Smooth muscle cell (in vitro differentiated cells): Measurements from ENCODE around the gene TELO2. TPM values are rescaled to one million over a fixed set of nuclear protein-coding genes. Genes with fewer than 3 reads are reported as not detected.

ENCODE experiments used
- DNase-seq: peaks from one replicate; lab custom pipeline; 2025; ENCODE audit not compliant: unreplicated experiment; lab: John Stamatoyannopoulos, UW
- H2AFZ ChIP-seq: fragments of 200-600 bp; sonication (generic); 2 replicates; pipeline ENCODE4 v1.6.0; 2016; ENCODE audit warnings: antibody characterized with exemption, low read depth, mild to moderate bottlenecking
- H3F3A ChIP-seq: fragments of 200-600 bp; sonication (generic); 2 replicates; pipeline ENCODE4 v1.6.0; 2017; ENCODE audit warnings: antibody characterized with exemption, low read depth
- H3K27ac ChIP-seq: fragments of 200-600 bp; sonication (generic); 2 replicates; pipeline ENCODE4 v1.5.1; 2016; ENCODE audit warnings: low read depth, mild to moderate bottlenecking
- H3K27me3 ChIP-seq: fragments of 200-600 bp; sonication (generic); 2 replicates; pipeline ENCODE4 v1.6.1; 2016; ENCODE audit warnings: low read depth, mild to moderate bottlenecking
- H3K36me3 ChIP-seq: fragments of 200-600 bp; sonication (generic); 2 replicates; pipeline ENCODE4 v1.5.1; 2016; ENCODE audit warnings: low read depth
- H3K4me1 ChIP-seq: fragments of 200-600 bp; sonication (generic); 2 replicates; pipeline ENCODE4 v1.5.1; 2016; ENCODE audit warnings: low read depth
- H3K4me2 ChIP-seq: fragments of 200-600 bp; sonication (generic); 2 replicates; pipeline ENCODE4 v1.6.0; 2016; ENCODE audit warnings: mild to moderate bottlenecking
- H3K4me3 ChIP-seq: fragments of 200-600 bp; sonication (generic); 2 replicates; pipeline ENCODE4 v1.5.1; 2016; ENCODE audit warnings: mild to moderate bottlenecking
- H3K79me2 ChIP-seq: fragments of 200-600 bp; sonication (generic); 2 replicates; pipeline ENCODE4 v1.6.0; 2016; ENCODE audit warnings: low read depth, mild to moderate bottlenecking
- H3K9ac ChIP-seq: fragments of 200-600 bp; sonication (generic); 2 replicates; pipeline ENCODE4 v1.6.0; 2016; ENCODE audit warnings: low read depth
- H3K9me3 ChIP-seq: fragments of 200-600 bp; sonication (generic); replicated peaks from 2 replicates; pipeline ENCODE4 v1.5.1; 2016; ENCODE audit warnings: low read depth
- H4K20me1 ChIP-seq: fragments of 200-600 bp; sonication (generic); 2 replicates; pipeline ENCODE4 v1.6.0; 2016; ENCODE audit warnings: low read depth
- WGBS: methylation state at CpG from one replicate; pipeline ENCODE4 v1.1.7; 2016; ENCODE audit warnings: low lambda C conversion rate; 5-methylcytosine and 5-hydroxymethylcytosine counted together
- polyA plus RNA-seq: library from polyadenylated mRNA; unstranded; fragments of >200 nt; fragmentation: Nextera tagmentation; extraction: Ambion mirVana; gene quantifications from 2 replicates; pipeline ENCODE4 v1.2.1, GENCODE V29; 2016
- total RNA-seq: library from RNA; depleted of rRNA; stranded (reverse); fragments of >200 nt; gene quantifications from 2 replicates; pipeline ENCODE4 v1.2.3, GENCODE V29; 2014
- TF ChIP-seq, protein P1 (sequence below): fragments of 200-600 bp; sonication (generic); IDR thresholded peaks from 2 replicates; pipeline ENCODE4 v1.5.1; 2017; ENCODE audit warnings: borderline replicate concordance, mild to moderate bottlenecking, antibody characterized with exemption; ENCODE audit not compliant: insufficient read depth, poor library complexity, severe bottlenecking

The TELO2 gene
- total and polyA plus RNA-seq, 2 experiments from 2014 or later: 6.5 to 22.9 TPM

DNA sequence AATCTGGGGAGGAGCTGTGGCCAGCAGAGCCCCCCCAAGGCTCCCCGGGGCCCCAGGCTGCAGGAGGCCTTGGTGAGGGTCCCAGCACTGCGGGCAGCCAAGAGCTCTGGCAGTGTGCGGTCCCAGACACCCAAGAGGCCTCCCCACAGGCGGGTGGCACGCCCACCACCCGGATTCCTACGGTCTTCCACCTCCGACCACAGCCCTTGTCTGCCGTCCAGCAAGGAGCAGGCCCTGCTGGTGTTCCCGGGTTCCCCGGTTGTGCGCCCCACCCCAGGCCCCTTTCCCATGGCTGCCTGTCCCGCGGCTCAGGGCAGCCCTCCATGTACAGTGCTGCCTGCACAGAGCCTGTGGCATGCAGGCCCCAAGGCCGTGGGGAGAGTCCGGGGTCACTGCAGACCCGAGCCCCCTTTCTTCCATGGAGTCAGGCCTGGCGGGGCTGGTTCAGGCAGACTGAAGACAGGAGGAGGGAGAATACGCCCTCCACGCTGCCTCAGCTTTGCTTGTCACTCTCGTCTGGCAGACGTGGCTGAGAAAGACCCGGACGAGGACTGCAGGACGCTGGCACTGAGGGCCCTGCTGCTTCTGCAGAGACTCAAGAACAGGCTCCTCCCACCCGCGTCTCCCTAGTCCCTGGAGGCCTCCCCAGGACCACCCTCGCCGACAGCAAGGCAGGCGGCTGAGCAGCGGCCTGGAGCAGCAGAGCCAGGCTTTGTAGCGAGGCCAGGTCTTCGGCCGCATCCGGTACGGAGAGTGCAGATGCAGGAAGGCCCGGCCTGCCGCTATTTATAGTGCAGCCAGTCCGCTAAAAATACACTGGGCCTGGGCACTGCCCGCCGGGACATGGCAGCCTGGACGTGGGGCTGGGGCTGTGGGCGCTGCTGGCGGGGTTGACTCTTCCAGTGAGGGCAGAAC, 16.4 kb downstream of the TELO2 start:
- no peak for DNase-seq
- H3K27me3 ChIP-seq: no peaks in the 10 kb centered on the region
- H3K4me1 ChIP-seq: no peaks in the 10 kb centered on the region
- no peaks in the 10 kb centered on the region for H4K20me1 ChIP-seq
- no peaks in the 10 kb centered on the region for H3K79me2 ChIP-seq
- no peak overlapping the region for H3K27ac ChIP-seq
- TF ChIP-seq, protein P1, sequence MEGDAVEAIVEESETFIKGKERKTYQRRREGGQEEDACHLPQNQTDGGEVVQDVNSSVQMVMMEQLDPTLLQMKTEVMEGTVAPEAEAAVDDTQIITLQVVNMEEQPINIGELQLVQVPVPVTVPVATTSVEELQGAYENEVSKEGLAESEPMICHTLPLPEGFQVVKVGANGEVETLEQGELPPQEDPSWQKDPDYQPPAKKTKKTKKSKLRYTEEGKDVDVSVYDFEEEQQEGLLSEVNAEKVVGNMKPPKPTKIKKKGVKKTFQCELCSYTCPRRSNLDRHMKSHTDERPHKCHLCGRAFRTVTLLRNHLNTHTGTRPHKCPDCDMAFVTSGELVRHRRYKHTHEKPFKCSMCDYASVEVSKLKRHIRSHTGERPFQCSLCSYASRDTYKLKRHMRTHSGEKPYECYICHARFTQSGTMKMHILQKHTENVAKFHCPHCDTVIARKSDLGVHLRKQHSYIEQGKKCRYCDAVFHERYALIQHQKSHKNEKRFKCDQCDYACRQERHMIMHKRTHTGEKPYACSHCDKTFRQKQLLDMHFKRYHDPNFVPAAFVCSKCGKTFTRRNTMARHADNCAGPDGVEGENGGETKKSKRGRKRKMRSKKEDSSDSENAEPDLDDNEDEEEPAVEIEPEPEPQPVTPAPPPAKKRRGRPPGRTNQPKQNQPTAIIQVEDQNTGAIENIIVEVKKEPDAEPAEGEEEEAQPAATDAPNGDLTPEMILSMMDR: no peak
- no peaks in the 10 kb centered on the region for H3F3A ChIP-seq
- H3K9ac ChIP-seq: no peak overlapping the region
- no peaks in the 10 kb centered on the region for H3K9me3 ChIP-seq
- WGBS: 93% methylated on average over 43 of the region's 44 CpGs
- no peak overlapping the region for H3K4me2 ChIP-seq
- H3K4me3 ChIP-seq: no peak overlapping the region
- H2AFZ ChIP-seq: no peak overlapping the region
- no peaks in the 10 kb centered on the region for H3K36me3 ChIP-seq

DNA sequence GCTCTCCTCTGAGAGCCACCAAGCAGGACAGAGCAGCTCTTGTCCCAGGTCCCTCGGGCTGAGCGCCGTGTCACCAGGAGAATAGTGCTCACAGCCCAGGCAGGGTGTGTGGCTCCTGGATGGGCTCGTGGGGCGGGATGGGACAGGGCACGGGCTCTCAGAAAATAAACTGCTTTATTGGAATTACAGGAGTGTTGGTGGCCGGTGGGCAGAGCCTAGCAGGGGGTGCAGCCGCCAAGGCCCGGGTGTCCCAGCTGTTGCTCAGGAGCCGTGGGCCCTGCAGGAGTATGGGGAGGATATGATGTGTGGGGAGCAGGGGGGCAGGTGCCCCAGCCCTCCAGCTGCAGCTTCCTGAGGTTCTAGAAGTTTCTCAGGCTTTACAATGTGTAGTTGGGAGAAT, 17.1 kb downstream of the TELO2 start:
- H3K4me3 ChIP-seq: no peak overlapping the region
- 94% methylated on average over 10 of the region's 10 CpGs for WGBS
- no peaks in the 10 kb centered on the region for H3K79me2 ChIP-seq
- H4K20me1 ChIP-seq: no peaks in the 10 kb centered on the region
- H3F3A ChIP-seq: no peaks in the 10 kb centered on the region
- H3K27ac ChIP-seq: no peak overlapping the region
- H3K4me1 ChIP-seq: no peaks in the 10 kb centered on the region
- DNase-seq: no peak
- H3K9ac ChIP-seq: no peak overlapping the region
- no peak overlapping the region for H3K4me2 ChIP-seq
- TF ChIP-seq, protein P1: no peak
- no peaks in the 10 kb centered on the region for H3K36me3 ChIP-seq
- H2AFZ ChIP-seq: no peak overlapping the region
- H3K27me3 ChIP-seq: no peaks in the 10 kb centered on the region
- H3K9me3 ChIP-seq: no peaks in the 10 kb centered on the region

DNA sequence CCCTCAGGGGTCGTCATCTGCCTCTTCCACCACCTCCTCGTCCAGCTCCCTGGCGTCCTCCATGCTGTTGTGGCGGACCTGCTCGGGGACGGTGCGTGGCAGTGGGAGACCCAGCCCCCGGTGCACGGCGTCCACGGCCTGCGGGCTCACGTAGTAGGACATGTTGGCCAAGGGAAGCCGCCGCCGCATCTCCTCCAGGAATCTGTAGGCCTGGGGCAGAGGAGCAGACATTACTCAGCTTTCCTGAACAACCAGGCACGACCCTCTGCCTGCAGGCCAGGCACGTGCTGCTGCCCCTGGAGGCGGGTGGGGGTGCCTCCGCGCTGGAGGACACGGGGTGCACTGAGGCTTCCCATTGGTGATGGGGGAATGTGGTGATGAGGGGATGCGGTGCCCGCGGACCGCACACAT, 17.8 kb downstream of the TELO2 start:
- 94% methylated on average over 26 of the region's 26 CpGs for WGBS
- TF ChIP-seq, protein P1: no peak
- no peak overlapping the region for H2AFZ ChIP-seq

More for the DNA sequence above, 17.8 kb downstream of the TELO2 start:
- Histone ChIP-seq H3K4me1 (no peaks in the 10 kb centered on the region), H3K9ac (no peak overlapping the region), H3K27me3 (no peaks in the 10 kb centered on the region), H3K27ac (no peak overlapping the region), H3K4me3 (no peak overlapping the region), H3K4me2 (no peak overlapping the region), H4K20me1 (no peaks in the 10 kb centered on the region), H3K9me3 (no peaks in the 10 kb centered on the region), H3F3A (no peaks in the 10 kb centered on the region), H3K79me2 (no peaks in the 10 kb centered on the region), H3K36me3 (no peaks in the 10 kb centered on the region)
- no peak for DNase-seq
